Bone marrow (tissue), 2 donors: ENCODE data around the gene SON.
"Not testable (repeated sequence)": the region's sequence is repeated elsewhere in the genome, so short reads cannot be mapped to it uniquely, and the experiment has no call there.

Experiments
- DNase-seq, 2 donors: peaks; one replicate each; lab custom pipeline; 2025; lab: John Stamatoyannopoulos, UW

SON gene

GRCh38 chr21:33578214-33578613 lies 35.4 kb downstream of the SON start:
- no peak for DNase-seq

- DNase-seq, result peak in 1 of 2 donors; percentile 58
Measured at GRCh38 chr21:33578959-33579542, 36.2 kb downstream of the SON start.

- no peak for DNase-seq
Measured at GRCh38 chr21:33584455-33584854, 41.6 kb downstream of the SON start.

GRCh38 chr21:33586927-33587326 lies 44.1 kb downstream of the SON start:
- DNase-seq, result no peak

- DNase-seq, result no peak
Measured at GRCh38 chr21:33587792-33588484, 45.1 kb downstream of the SON start.

- DNase-seq, result peak; percentile 42 to 81
Measured at GRCh38 chr21:33588485-33589335, 45.9 kb downstream of the SON start, which contains the start of gene DONSON. TSS of gene DONSON (minus strand) at chr21:33588684. CDS start at chr21:33588641, 43 bp downstream.

GRCh38 chr21:33598051-33598450 lies 55.2 kb downstream of the SON start:
- DNase-seq, result no peak

- DNase-seq, result no peak
Measured at GRCh38 chr21:33608559-33608958, 65.7 kb downstream of the SON start.

GRCh38 chr21:33611006-33611744 lies 68.3 kb downstream of the SON start:
- no peak for DNase-seq

GRCh38 chr21:33617565-33617964 lies 74.7 kb downstream of the SON start:
- not testable (repeated sequence) for DNase-seq

GRCh38 chr21:33618407-33618806 lies 75.6 kb downstream of the SON start:
- no peak for DNase-seq

GRCh38 chr21:33619726-33620125 lies 76.9 kb downstream of the SON start:
- DNase-seq, result no peak

GRCh38 chr21:33622253-33622652 lies 79.4 kb downstream of the SON start:
- no peak for DNase-seq

- DNase-seq, result not testable (repeated sequence)
Measured at GRCh38 chr21:33626151-33626550, 83.3 kb downstream of the SON start.
